ENCODE data around the gene PPP1R16B.

DNA sequence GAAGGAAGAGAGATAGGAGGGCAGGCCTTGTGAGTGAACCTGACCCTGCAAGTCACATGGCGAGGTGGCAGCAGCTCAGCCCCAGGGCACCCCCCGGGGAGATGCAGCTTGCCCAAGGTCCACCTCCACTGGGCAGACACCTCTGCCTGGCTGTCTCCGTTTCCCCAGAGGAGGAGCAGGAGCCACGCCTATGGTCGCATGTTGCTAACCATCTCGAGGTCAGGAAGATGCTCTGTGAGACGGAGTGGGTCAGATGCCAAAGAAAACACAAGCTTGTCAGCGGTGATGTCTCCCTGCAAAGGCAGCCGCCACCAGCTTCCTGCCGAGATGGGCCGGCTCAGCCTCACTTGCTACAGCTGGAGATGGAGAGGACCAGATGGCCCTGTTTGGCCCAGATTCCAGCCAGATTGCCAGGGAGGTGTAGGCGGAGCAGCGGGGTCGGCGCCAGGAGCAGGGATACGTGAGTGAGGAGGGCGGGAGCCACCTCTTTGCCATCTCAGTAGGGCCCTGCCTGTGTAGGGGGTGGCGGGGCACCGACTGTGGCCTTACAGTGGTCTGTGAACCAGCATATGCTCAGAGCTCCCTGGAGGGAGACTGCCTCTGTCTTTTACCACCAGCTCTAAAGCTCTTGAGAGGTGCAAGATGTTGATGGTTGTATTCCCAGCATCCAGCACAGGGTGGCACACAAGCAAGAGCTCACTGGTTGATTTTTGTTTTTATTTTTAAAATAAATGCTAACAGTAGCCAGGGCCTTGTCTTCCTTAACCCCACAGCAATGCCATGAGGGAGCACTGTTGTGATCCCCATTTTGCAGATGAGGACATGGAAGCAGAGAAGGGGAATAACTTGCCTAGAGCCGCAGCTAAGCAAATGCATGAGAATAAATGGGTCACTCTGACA, 77.8 kb downstream of the PPP1R16B start:
- TF ChIP-seq, protein P1, sequence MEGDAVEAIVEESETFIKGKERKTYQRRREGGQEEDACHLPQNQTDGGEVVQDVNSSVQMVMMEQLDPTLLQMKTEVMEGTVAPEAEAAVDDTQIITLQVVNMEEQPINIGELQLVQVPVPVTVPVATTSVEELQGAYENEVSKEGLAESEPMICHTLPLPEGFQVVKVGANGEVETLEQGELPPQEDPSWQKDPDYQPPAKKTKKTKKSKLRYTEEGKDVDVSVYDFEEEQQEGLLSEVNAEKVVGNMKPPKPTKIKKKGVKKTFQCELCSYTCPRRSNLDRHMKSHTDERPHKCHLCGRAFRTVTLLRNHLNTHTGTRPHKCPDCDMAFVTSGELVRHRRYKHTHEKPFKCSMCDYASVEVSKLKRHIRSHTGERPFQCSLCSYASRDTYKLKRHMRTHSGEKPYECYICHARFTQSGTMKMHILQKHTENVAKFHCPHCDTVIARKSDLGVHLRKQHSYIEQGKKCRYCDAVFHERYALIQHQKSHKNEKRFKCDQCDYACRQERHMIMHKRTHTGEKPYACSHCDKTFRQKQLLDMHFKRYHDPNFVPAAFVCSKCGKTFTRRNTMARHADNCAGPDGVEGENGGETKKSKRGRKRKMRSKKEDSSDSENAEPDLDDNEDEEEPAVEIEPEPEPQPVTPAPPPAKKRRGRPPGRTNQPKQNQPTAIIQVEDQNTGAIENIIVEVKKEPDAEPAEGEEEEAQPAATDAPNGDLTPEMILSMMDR (IDR thresholded peaks at IDR 0.05), result no peak
- TF ChIP-seq POLR2AphosphoS5 (IDR thresholded peaks at IDR 0.05), result no peak
- TF ChIP-seq POLR2A (IDR thresholded peaks at IDR 0.05), result no peak
- no peak for TF ChIP-seq EP300 (IDR thresholded peaks at IDR 0.05; ENCODE audit: low read depth)

Data from transverse colon (tissue), 4 donors.